HFFc6 (cell line): ENCODE measurements around the gene CARD14. TPM values are rescaled to one million over a fixed set of nuclear protein-coding genes. Genes with fewer than 3 reads are reported as not detected.
"Not testable (repeated sequence)": the region's sequence is repeated elsewhere in the genome, so short reads cannot be mapped to it uniquely, and the experiment has no call there.

ENCODE experiments used
- DNase-seq: peaks from one replicate; pipeline ENCODE4 v3.0.0-alpha.2; 2018
- H3K27ac Mint-ChIP-seq: 2 replicates; pipeline ENCODE4 v1.8.0; 2020; ENCODE audit warnings: mild to moderate bottlenecking, mixed read lengths
- H3K27me3 Mint-ChIP-seq: 2 replicates; pipeline ENCODE4 v1.8.0; 2021; ENCODE audit warnings: mild to moderate bottlenecking, moderate library complexity, mixed read lengths; ENCODE audit not compliant: insufficient read depth
- H3K36me3 Mint-ChIP-seq: 2 replicates; pipeline ENCODE4 v1.8.0; 2021; ENCODE audit warnings: low read depth, mixed read lengths
- H3K4me1 Mint-ChIP-seq: 2 replicates; pipeline ENCODE4 v1.8.0; 2020; ENCODE audit warnings: low read depth, mixed read lengths
- H3K4me3 Mint-ChIP-seq: 2 replicates; pipeline ENCODE4 v1.8.0; 2020; ENCODE audit warnings: mild to moderate bottlenecking, moderate library complexity, mixed read lengths
- H3K9me3 Mint-ChIP-seq: 2 replicates; pipeline ENCODE4 v1.8.0; 2020; ENCODE audit warnings: mild to moderate bottlenecking, mixed read lengths
- CTCF ChIP-seq: fragments of 200-600 bp; sonication (generic); IDR thresholded peaks from 2 replicates; pipeline ENCODE4 v1.5.0; 2021; ENCODE audit warnings: antibody characterized with exemption, mild to moderate bottlenecking
- total RNA-seq, 6 experiments: library from RNA; stranded (reverse); fragmentation: NEBNext Ultra II Directional; extraction: Animal tissue kit (Norgen Biotek cat#: 25700); gene quantifications; 2 replicates in 1 of 6; 3 replicates in 5 of 6; pipeline ENCODE4 v1.2.3, GENCODE V29; 2021

CARD14 gene
- total RNA-seq, 6 experiments from 2014 or later, result not detected

- Mint-ChIP-seq H3K4me3 (no peak overlapping the region), H3K27me3 (peaks cover 2% of the 10 kb centered on the region; the same call in 1 of the 2 replicates), H3K4me1 (peaks cover 28% of the 10 kb centered on the region), H3K27ac (no peak overlapping the region), H3K9me3 (no peaks in the 10 kb centered on the region), H3K36me3 (no peaks in the 10 kb centered on the region; the same call in 1 of the 2 replicates)
- TF ChIP-seq CTCF, result no peak
- no peak for DNase-seq
Measured at GRCh38 chr17:80252871-80253270, 83.0 kb downstream of the CARD14 start.

- H3K36me3 Mint-ChIP-seq, result no peaks in the 10 kb centered on the region; the same call in 1 of the 2 replicates
- peaks cover 2% of the 10 kb centered on the region; the same call in 1 of the 2 replicates for H3K27me3 Mint-ChIP-seq
- H3K4me3 Mint-ChIP-seq, result no peak overlapping the region; the same call in 1 of the 2 replicates
- TF ChIP-seq CTCF, result no peak
- peaks cover 31% of the 10 kb centered on the region for H3K4me1 Mint-ChIP-seq
- no peak for DNase-seq
- peak overlapping the region; percentile 95 for H3K27ac Mint-ChIP-seq
- H3K9me3 Mint-ChIP-seq, result no peaks in the 10 kb centered on the region
Measured at GRCh38 chr17:80253631-80254395, 84.0 kb downstream of the CARD14 start.

DNA sequence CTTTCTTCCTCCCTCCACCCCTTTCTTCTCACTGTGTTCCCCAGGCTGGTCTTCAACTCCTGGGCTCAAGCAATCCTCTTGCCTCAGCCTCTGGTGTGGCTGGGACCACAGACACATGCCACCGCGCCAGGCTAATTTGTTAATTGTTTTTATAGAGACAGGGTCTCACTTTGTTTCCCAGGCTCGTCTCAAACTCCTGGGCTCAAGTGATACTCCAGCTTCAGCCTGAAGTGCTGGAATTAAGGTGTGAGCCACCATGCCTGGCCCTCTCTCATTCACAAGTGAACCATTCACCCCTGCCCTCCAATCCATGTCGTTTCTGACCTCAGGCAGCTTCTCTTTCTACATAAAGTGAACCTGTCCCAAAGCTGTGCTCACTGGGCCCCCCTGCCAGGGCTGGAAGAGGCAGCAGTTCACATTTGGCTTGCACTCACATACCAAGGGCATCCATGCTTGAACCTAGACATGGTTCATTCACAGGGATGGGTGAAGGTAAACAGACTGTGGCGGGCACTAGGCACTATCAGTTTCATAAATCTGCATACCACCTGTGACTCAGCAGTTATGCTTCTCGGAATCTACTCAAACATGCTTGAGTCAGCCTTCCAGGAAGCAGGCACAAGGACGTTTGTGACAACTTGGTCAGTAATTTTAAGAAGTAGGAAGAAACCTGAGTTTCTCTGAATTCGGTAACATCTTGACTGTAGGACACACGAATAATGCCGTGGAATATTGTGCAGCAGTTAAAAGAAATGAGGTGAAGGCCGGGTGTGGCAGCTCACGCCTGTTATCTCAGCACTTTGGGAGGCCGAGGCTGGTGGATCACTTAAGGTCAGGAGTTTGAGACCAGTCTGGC lies 84.8 kb downstream of the CARD14 start:
- Mint-ChIP-seq H3K4me3 (peak overlapping the region; percentile 75), H3K36me3 (no peaks in the 10 kb centered on the region; the same call in 1 of the 2 replicates), H3K27me3 (peaks cover 2% of the 10 kb centered on the region; the same call in 1 of the 2 replicates), H3K4me1 (peaks cover 38% of the 10 kb centered on the region), H3K27ac (peak overlapping the region; percentile 95), H3K9me3 (no peaks in the 10 kb centered on the region)
- DNase-seq, result peak; percentile 93
- TF ChIP-seq CTCF, result no peak

- Mint-ChIP-seq H3K27me3 (peaks cover 2% of the 10 kb centered on the region; the same call in 1 of the 2 replicates), H3K4me1 (peaks cover 41% of the 10 kb centered on the region), H3K36me3 (no peaks in the 10 kb centered on the region; the same call in 1 of the 2 replicates), H3K4me3 (no peak overlapping the region), H3K9me3 (no peaks in the 10 kb centered on the region), H3K27ac (peak overlapping the region; percentile 95)
- TF ChIP-seq CTCF, result no peak
- DNase-seq, result no peak
Measured at GRCh38 chr17:80256034-80256350, 86.2 kb downstream of the CARD14 start.

GRCh38 chr17:80257716-80258213 lies 87.9 kb downstream of the CARD14 start:
- Mint-ChIP-seq H3K9me3 (no peaks in the 10 kb centered on the region), H3K27ac (no peak overlapping the region), H3K36me3 (no peaks in the 10 kb centered on the region), H3K4me1 (peaks cover 56% of the 10 kb centered on the region), H3K4me3 (no peak overlapping the region), H3K27me3 (peaks cover 8% of the 10 kb centered on the region)
- no peak for DNase-seq
- TF ChIP-seq CTCF, result no peak

- peaks cover 54% of the 10 kb centered on the region for H3K4me1 Mint-ChIP-seq
- DNase-seq, H3K27ac Mint-ChIP-seq, H3K4me3 Mint-ChIP-seq, H3K27me3 Mint-ChIP-seq, H3K36me3 Mint-ChIP-seq, H3K9me3 Mint-ChIP-seq: not testable (repeated sequence)
Measured at GRCh38 chr17:80258296-80258695, 88.5 kb downstream of the CARD14 start.
